ENCODE results near the gene L2HGDH. TPM values are rescaled to one million over a fixed set of nuclear protein-coding genes. Genes with fewer than 3 reads are reported as not detected.
"Not testable (repeated sequence)": the region's sequence is repeated elsewhere in the genome, so short reads cannot be mapped to it uniquely, and the experiment has no call there.

L2HGDH gene
- total RNA-seq, 1 donor from 2014 or later = 11.0 TPM

DNA sequence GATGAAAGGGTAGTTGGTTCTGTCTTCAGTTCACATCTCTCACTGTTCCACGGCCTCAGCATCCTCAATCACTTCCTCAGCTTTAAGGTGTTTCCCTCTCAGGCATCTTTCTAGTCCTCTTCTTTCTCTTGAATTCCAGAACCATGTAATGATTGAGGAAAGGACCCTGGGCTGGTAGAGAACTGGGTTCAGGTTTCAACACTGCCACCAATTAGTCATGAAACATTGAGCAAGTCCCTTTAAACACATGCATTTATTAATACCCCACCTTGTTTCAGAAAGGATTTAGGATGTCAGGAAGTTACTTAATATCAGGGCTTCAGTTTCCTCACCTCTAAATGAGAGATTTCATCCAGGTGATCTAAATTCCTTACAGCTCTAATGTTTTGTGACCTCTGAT is 7.3 kb upstream of the L2HGDH start:
- TF ChIP-seq, protein P1, sequence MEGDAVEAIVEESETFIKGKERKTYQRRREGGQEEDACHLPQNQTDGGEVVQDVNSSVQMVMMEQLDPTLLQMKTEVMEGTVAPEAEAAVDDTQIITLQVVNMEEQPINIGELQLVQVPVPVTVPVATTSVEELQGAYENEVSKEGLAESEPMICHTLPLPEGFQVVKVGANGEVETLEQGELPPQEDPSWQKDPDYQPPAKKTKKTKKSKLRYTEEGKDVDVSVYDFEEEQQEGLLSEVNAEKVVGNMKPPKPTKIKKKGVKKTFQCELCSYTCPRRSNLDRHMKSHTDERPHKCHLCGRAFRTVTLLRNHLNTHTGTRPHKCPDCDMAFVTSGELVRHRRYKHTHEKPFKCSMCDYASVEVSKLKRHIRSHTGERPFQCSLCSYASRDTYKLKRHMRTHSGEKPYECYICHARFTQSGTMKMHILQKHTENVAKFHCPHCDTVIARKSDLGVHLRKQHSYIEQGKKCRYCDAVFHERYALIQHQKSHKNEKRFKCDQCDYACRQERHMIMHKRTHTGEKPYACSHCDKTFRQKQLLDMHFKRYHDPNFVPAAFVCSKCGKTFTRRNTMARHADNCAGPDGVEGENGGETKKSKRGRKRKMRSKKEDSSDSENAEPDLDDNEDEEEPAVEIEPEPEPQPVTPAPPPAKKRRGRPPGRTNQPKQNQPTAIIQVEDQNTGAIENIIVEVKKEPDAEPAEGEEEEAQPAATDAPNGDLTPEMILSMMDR (IDR thresholded peaks at IDR 0.05; ENCODE audit: unreplicated experiment) = no peak
- Mint-ChIP-seq H3K27me3 (ENCODE audit: low read depth) (no peaks in the 10 kb centered on the region), H3K4me3 (no peak overlapping the region), H3K36me3 (peaks cover 19% of the 10 kb centered on the region), H3K9me3 (peaks cover 15% of the 10 kb centered on the region), H3K27ac (no peak overlapping the region), H3K4me1 (no peaks in the 10 kb centered on the region)
- no peak for DNase-seq (ENCODE audit: low spot score in 2 of 2, unreplicated experiment in 2 of 2)

DNA sequence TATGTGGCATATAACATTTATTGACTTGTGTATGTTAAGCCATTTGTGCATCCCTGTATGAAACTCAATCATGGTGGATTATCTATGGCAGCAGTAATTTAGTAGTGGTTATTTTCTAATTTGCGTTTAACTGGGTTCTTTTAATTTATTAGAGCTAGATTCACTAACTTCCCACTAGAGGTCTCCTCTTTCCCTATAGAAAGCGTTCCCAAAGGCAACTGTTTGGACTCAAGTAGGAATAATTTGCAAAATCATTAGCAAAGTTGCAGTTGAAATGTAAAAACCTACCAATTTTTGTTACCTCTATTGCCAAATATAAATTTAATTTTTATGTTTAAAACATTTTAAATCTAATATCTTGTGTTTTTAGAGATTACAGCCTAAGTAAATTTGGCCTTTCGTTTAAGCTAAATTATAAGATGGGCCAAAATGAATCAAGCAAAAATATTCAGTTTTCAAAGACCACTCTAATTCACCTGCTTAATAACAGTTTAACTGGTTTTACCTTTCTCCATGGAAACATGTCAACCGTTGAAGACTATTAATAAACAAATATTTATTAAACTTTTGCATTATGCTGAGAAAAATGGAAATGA is 6.1 kb upstream of the L2HGDH start:
- Mint-ChIP-seq H3K36me3 (peaks cover 22% of the 10 kb centered on the region), H3K27ac (no peak overlapping the region), H3K9me3 (peaks cover 17% of the 10 kb centered on the region), H3K4me3 (no peak overlapping the region), H3K27me3 (ENCODE audit: low read depth) (no peaks in the 10 kb centered on the region), H3K4me1 (peaks cover 4% of the 10 kb centered on the region)
- DNase-seq (ENCODE audit: low spot score in 2 of 2, unreplicated experiment in 2 of 2) = no peak
- TF ChIP-seq, protein P1 (IDR thresholded peaks at IDR 0.05; ENCODE audit: unreplicated experiment) = peak; percentile 42

DNA sequence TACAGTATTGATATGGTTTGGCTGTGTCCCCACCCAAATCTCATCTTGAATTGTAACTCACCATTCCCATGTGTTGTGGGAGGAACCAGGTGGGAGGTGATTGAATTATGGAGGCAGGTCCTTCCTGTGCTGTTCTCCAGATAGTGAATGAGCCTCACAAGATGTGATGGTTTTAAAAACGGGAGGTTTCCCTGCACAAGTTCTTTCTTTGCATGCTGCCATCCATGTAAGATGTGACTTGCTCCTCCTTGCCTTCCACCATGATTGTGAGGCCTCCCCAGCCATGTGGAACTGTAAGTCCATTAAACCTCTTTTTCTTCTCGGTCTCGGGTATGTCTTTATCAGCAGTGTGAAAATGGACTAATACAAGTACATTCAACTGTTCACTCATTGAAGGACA is 2.1 kb upstream of the L2HGDH start:
- not testable (repeated sequence) for H3K27me3 Mint-ChIP-seq (ENCODE audit: low read depth); H3K4me3 Mint-ChIP-seq; H3K27ac Mint-ChIP-seq; DNase-seq (ENCODE audit: low spot score in 2 of 2, unreplicated experiment in 2 of 2)
- Mint-ChIP-seq H3K9me3 (peaks cover 17% of the 10 kb centered on the region), H3K4me1 (peaks cover 18% of the 10 kb centered on the region), H3K36me3 (peaks cover 22% of the 10 kb centered on the region)

DNA sequence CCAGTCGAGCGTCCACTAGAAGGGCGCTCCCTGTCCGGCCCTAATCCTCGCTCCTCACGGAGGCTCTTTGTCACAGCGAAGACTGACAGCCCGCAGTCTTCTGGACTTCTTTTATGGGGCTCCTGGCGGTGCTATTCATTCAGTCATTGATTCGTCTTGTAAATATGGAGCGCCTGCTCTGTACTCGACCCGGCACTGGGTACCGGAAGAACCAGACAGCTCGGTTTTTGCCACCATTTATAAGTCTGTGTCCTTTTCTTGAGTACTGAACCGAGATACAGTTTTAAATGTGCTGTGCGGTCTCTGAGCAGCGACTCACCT is 665 bp upstream of the L2HGDH start:
- no peaks in the 10 kb centered on the region for H3K27me3 Mint-ChIP-seq (ENCODE audit: low read depth)
- TF ChIP-seq, protein P1 (IDR thresholded peaks at IDR 0.05; ENCODE audit: unreplicated experiment) = no peak
- peaks cover 17% of the 10 kb centered on the region for H3K9me3 Mint-ChIP-seq
- peak overlapping the region; percentile 89 for H3K4me3 Mint-ChIP-seq
- H3K27ac Mint-ChIP-seq = peak overlapping the region; percentile 96
- H3K36me3 Mint-ChIP-seq = peaks cover 24% of the 10 kb centered on the region
- DNase-seq (ENCODE audit: low spot score in 2 of 2, unreplicated experiment in 2 of 2) = no peak
- peaks cover 18% of the 10 kb centered on the region for H3K4me1 Mint-ChIP-seq

DNA sequence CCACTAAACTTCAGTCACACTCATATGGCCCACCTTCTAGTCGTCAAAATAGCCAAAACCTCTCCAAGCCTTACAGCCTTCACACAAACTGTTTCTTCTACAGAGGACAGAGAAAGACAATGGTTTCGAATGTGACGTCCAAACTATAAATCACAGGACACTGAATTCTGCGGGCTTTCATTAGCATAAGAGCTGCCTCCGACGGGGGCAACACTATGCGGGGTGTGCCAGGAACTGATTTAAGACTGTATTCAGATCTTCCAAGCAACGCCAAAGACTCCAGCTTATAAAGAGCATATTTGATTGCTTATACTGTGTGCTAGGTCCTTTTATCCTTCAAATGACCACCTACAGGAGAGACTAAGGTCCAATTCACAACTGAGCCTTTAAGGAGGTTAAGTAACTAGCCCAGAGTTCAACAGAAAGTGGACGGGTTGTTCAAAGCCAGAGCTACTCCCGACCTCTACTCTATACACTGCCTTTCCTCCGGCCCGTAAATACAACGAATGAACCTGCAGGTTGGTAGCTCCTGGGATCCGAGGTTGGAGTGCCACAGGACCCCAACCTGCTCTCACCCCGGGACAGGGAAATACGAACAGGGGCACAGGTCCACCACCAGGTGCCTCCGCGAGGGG is 575 bp downstream of the L2HGDH start:
- Mint-ChIP-seq H3K27ac (peak overlapping the region; percentile 77), H3K4me1 (peaks cover 18% of the 10 kb centered on the region), H3K9me3 (peaks cover 12% of the 10 kb centered on the region), H3K36me3 (peaks cover 20% of the 10 kb centered on the region), H3K27me3 (ENCODE audit: low read depth) (no peaks in the 10 kb centered on the region), H3K4me3 (peak overlapping the region; percentile 89)
- DNase-seq (ENCODE audit: low spot score in 2 of 2, unreplicated experiment in 2 of 2) = no peak
- TF ChIP-seq, protein P1 (IDR thresholded peaks at IDR 0.05; ENCODE audit: unreplicated experiment) = peak; percentile 20

DNA sequence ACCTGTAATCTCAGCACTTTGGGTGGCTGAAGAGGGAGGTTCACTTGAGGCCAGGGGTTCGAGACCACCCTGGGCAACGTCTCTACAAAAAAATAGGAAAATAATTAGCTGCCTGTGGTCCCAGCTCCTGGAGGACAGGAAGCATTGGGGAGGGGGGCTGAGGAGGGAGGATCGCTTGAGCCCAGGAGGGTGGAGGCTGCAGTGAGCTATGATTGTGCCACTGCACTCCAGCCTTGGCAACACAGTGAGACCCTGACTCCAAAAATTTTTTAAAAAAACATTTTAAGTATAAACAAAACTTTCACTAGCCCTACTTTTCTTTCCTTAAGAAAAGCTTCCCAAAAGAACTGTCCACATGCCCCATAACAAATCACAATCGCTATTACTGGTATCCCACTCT is 1.6 kb downstream of the L2HGDH start:
- DNase-seq (ENCODE audit: low spot score in 2 of 2, unreplicated experiment in 2 of 2) = no peak
- TF ChIP-seq, protein P1 (IDR thresholded peaks at IDR 0.05; ENCODE audit: unreplicated experiment) = no peak
- H3K4me3 Mint-ChIP-seq = peak overlapping the region; percentile 89
- peaks cover 3% of the 10 kb centered on the region for H3K9me3 Mint-ChIP-seq
- H3K27ac Mint-ChIP-seq = no peak overlapping the region
- H3K4me1 Mint-ChIP-seq = peaks cover 18% of the 10 kb centered on the region
- H3K36me3 Mint-ChIP-seq = peaks cover 11% of the 10 kb centered on the region
- no peaks in the 10 kb centered on the region for H3K27me3 Mint-ChIP-seq (ENCODE audit: low read depth)

Measured in mesothelial cell of epicardium (in vitro differentiated cells).